Left ventricle myocardium inferior (tissue), 1 donor: ENCODE data around the gene TPH2. TPM values are rescaled to one million over a fixed set of nuclear protein-coding genes. Genes with fewer than 3 reads are reported as not detected.

Source experiments
- DNase-seq: peaks from one replicate; pipeline ENCODE4 v3.0.0-alpha.2; 2020
- H3K27ac ChIP-seq: fragments of 200-600 bp; replicated peaks from 2 replicates; pipeline ENCODE4 v1.8.0; 2021
- H3K27me3 ChIP-seq: fragments of 200-600 bp; 2 replicates; pipeline ENCODE4 v1.8.0; 2021; ENCODE audit warnings: low read depth
- H3K36me3 ChIP-seq: fragments of 200-600 bp; 2 replicates; pipeline ENCODE4 v1.8.0; 2021
- H3K4me1 ChIP-seq: fragments of 200-600 bp; 2 replicates; pipeline ENCODE4 v1.8.0; 2021
- H3K4me3 ChIP-seq: fragments of 200-600 bp; 2 replicates; pipeline ENCODE4 v1.8.0; 2021; ENCODE audit warnings: mild to moderate bottlenecking, moderate library complexity
- H3K9me3 ChIP-seq: fragments of 200-600 bp; replicated peaks from 2 replicates; pipeline ENCODE4 v1.8.0; 2021
- intact Hi-C: fragments of 100-400 bp; cut with micrococcal nuclease; formaldehyde crosslinking; loops from one replicate; pipeline ENCODE4 v1.11.0; 2022
- total RNA-seq: library from RNA; stranded (reverse); fragmentation: NEBNext Ultra II Directional; extraction: Animal tissue kit (Norgen Biotek cat#: 25700); gene quantifications from one replicate; pipeline ENCODE4 v1.2.1, GENCODE V29; 2021
- TF ChIP-seq, protein P1 (sequence below): fragments of 200-600 bp; IDR thresholded peaks from 2 replicates; pipeline ENCODE4 v1.8.0; 2021; ENCODE audit warnings: antibody characterized with exemption, mild to moderate bottlenecking, borderline replicate concordance
- donor health status: DM: no; HTN: yes; CAD: no; lungs with severe emphysema.

TPH2 gene
- total RNA-seq, 1 donor from 2014 or later = not detected

- TF ChIP-seq, protein P1, sequence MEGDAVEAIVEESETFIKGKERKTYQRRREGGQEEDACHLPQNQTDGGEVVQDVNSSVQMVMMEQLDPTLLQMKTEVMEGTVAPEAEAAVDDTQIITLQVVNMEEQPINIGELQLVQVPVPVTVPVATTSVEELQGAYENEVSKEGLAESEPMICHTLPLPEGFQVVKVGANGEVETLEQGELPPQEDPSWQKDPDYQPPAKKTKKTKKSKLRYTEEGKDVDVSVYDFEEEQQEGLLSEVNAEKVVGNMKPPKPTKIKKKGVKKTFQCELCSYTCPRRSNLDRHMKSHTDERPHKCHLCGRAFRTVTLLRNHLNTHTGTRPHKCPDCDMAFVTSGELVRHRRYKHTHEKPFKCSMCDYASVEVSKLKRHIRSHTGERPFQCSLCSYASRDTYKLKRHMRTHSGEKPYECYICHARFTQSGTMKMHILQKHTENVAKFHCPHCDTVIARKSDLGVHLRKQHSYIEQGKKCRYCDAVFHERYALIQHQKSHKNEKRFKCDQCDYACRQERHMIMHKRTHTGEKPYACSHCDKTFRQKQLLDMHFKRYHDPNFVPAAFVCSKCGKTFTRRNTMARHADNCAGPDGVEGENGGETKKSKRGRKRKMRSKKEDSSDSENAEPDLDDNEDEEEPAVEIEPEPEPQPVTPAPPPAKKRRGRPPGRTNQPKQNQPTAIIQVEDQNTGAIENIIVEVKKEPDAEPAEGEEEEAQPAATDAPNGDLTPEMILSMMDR = no peak
- H3K27ac ChIP-seq = no peak overlapping the region
- no peak overlapping the region for H3K4me3 ChIP-seq
- H3K9me3 ChIP-seq = no peaks in the 10 kb centered on the region
- intact Hi-C loops = no loop called here
- peaks cover 24% of the 10 kb centered on the region for H3K27me3 ChIP-seq
- H3K4me1 ChIP-seq = no peaks in the 10 kb centered on the region
- no peak for DNase-seq
- no peaks in the 10 kb centered on the region for H3K36me3 ChIP-seq
These were observed 90.3 kb downstream of the TPH2 start for GRCh38 chr12:72028966-72029365.

- TF ChIP-seq, protein P1 = no peak
- Histone ChIP-seq H3K9me3 (no peaks in the 10 kb centered on the region), H3K27ac (no peak overlapping the region), H3K27me3 (peaks cover 22% of the 10 kb centered on the region), H3K4me3 (no peak overlapping the region), H3K36me3 (no peaks in the 10 kb centered on the region), H3K4me1 (no peaks in the 10 kb centered on the region)
- intact Hi-C loops = no loop called here
- DNase-seq = no peak
These were observed 91.6 kb downstream of the TPH2 start for GRCh38 chr12:72030277-72030676.

DNA sequence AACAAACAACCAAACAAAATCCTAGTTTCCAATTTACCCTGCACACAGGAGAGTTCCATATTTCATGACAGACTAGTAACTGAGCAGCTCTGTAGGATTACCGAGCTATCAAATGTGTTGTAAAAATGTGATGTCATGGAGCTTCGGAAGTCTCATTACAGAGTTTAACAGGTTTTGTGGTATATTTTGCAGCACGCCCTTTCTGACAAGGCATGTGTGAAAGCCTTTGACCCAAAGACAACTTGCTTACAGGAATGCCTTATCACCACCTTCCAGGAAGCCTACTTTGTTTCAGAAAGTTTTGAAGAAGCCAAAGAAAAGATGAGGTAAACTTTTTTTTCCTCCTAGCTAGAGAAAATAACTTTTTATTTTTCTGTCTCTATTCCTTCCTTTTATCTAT is 92.4 kb downstream of the TPH2 start:
- DNase-seq = no peak
- intact Hi-C loops = no loop called here
- Histone ChIP-seq H3K27me3 (peaks cover 22% of the 10 kb centered on the region), H3K9me3 (no peaks in the 10 kb centered on the region), H3K4me1 (no peaks in the 10 kb centered on the region), H3K27ac (no peak overlapping the region), H3K36me3 (no peaks in the 10 kb centered on the region), H3K4me3 (no peak overlapping the region)
- TF ChIP-seq, protein P1 = no peak

DNA sequence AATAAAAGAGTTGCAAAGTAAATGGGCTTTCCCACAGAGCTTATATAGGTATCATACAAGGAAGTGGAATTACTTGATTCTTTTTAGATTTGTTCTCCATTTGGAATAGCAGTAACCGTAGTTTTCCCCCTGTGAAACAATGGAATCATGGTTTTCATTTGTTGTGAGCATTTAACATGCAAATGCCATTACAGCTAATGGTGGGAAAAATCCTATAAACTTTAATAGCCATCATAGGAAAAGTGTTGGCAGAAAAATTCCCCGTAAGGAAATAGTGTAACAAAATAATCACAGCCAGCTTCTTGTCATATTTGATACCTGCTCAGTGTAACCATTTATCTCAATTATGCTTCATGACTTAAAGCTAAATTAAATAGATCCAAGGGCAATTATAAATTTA is 95.3 kb downstream of the TPH2 start:
- no peak for DNase-seq
- intact Hi-C loops = no loop called here
- Histone ChIP-seq H3K27ac (no peak overlapping the region), H3K4me1 (no peaks in the 10 kb centered on the region), H3K27me3 (peaks cover 22% of the 10 kb centered on the region), H3K36me3 (no peaks in the 10 kb centered on the region), H3K4me3 (no peak overlapping the region), H3K9me3 (peaks cover 2% of the 10 kb centered on the region)
- TF ChIP-seq, protein P1 = no peak

DNA sequence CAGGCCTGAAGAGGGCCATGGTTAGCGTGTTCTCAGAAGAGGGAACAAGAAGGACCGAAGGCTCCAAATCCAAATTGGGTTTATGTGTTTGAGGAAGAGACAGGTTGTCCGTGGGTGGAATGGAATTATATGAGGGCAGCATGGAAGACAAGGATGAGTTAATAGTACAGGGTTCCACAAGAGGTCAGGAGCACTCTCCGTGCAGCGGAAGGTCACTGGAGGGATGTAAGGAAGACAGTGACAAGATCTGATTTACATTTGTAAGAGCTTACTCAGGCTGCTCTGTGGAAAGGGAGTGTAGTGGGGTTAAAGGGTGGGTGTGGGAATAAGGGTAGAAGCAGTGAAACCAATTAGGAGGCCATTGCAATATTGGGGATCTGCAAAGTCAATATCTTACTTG is 97.0 kb downstream of the TPH2 start:
- peaks cover 22% of the 10 kb centered on the region for H3K27me3 ChIP-seq
- no peak overlapping the region for H3K4me3 ChIP-seq
- H3K36me3 ChIP-seq = no peaks in the 10 kb centered on the region
- intact Hi-C loops = no loop called here
- H3K9me3 ChIP-seq = peaks cover 17% of the 10 kb centered on the region
- DNase-seq = no peak
- TF ChIP-seq, protein P1 = no peak
- no peaks in the 10 kb centered on the region for H3K4me1 ChIP-seq
- H3K27ac ChIP-seq = no peak overlapping the region

DNA sequence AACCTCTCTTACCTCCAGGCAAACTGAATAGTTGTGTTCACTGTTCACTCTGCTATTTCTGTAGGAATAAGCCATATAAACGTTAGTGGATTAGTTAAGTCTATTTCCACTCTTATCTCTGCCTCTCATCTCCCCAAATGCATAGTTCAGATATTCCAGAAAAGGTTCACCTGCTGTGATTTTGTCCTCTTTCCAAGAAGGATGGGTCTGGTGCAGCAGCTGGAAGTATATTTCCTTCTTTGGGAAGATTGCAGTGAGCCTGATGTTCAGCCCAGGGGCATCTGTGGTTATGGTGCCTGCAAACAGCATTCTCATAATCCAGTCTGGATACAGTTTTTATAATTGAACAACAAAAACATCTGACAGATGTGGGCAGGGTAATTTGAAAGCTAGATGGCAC is 97.7 kb downstream of the TPH2 start:
- Histone ChIP-seq H3K27me3 (peaks cover 15% of the 10 kb centered on the region), H3K9me3 (peaks cover 17% of the 10 kb centered on the region), H3K4me1 (no peaks in the 10 kb centered on the region), H3K4me3 (no peak overlapping the region), H3K36me3 (no peaks in the 10 kb centered on the region), H3K27ac (no peak overlapping the region)
- intact Hi-C loops = no loop called here
- TF ChIP-seq, protein P1 = no peak
- DNase-seq = no peak
